GM23338 (cell line): ENCODE measurements around the gene PLRG1. TPM values are rescaled to one million over a fixed set of nuclear protein-coding genes. Genes with fewer than 3 reads are reported as not detected.
A peak's percentile ranks its signal among the peaks of the same experiment; 100 is the strongest.

Source experiments
- ATAC-seq: fragments of 200-7000 bp; cut with Tn5 transposase; 3 replicates; pipeline ENCODE4 v1.9.1; 2020
- DNase-seq: peaks from one replicate; pipeline ENCODE4 v3.0.0-alpha.2; 2015; ENCODE audit warnings: low spot score
- H2AFZ ChIP-seq: fragments of 200-600 bp; sonication (generic); 2 replicates; pipeline ENCODE4 v1.8.0; 2016; ENCODE audit warnings: antibody characterized with exemption, mild to moderate bottlenecking, moderate library complexity
- H3F3A ChIP-seq: fragments of 200-600 bp; sonication (generic); replicated peaks from 2 replicates; pipeline ENCODE4 v1.8.0; 2017; ENCODE audit warnings: antibody characterized with exemption, mixed run types, low read depth
- H3K27ac ChIP-seq: fragments of 200-600 bp; sonication (generic); 2 replicates; pipeline ENCODE4 v1.6.1; 2016; ENCODE audit warnings: low read depth
- H3K27me3 ChIP-seq: fragments of 200-600 bp; sonication (generic); 2 replicates; pipeline ENCODE4 v1.8.0; 2016; ENCODE audit warnings: mild to moderate bottlenecking, mixed run types, moderate library complexity; ENCODE audit not compliant: insufficient read depth
- H3K36me3 ChIP-seq: fragments of 200-600 bp; sonication (generic); 2 replicates; pipeline ENCODE4 v1.8.0; 2016; ENCODE audit warnings: mild to moderate bottlenecking; ENCODE audit not compliant: insufficient read depth
- H3K4me1 ChIP-seq: fragments of 200-600 bp; sonication (generic); 2 replicates; pipeline ENCODE4 v1.8.0; 2016; ENCODE audit warnings: mild to moderate bottlenecking, moderate library complexity; ENCODE audit not compliant: insufficient read depth
- H3K4me2 ChIP-seq: fragments of 200-600 bp; sonication (generic); 2 replicates; pipeline ENCODE4 v1.7.1; 2017; ENCODE audit warnings: mixed run types
- H3K4me3 ChIP-seq: fragments of 200-600 bp; sonication (generic); 2 replicates; pipeline ENCODE4 v1.6.1; 2016; ENCODE audit warnings: mixed run types
- H3K79me2 ChIP-seq: fragments of 200-600 bp; sonication (generic); replicated peaks from 2 replicates; pipeline ENCODE4 v1.8.0; 2017; ENCODE audit warnings: mild to moderate bottlenecking; ENCODE audit not compliant: insufficient read depth
- H3K9me2 ChIP-seq: fragments of 200-600 bp; sonication (generic); 2 replicates; pipeline ENCODE4 v1.8.0; 2017; ENCODE audit not compliant: insufficient read depth
- H4K20me1 ChIP-seq: fragments of 200-600 bp; sonication (generic); replicated peaks from 2 replicates; pipeline ENCODE4 v1.8.0; 2017; ENCODE audit warnings: mild to moderate bottlenecking; ENCODE audit not compliant: insufficient read depth
- H3K27ac Mint-ChIP-seq: 2 replicates; pipeline ENCODE4 v1.8.0; 2020; ENCODE audit warnings: inconsistent platforms, mild to moderate bottlenecking, moderate library complexity, mixed read lengths
- H3K27me3 Mint-ChIP-seq: 3 replicates; pipeline ENCODE4 v1.8.0; 2022; ENCODE audit warnings: low read depth, mild to moderate bottlenecking, moderate library complexity, mixed read lengths, inconsistent platforms; ENCODE audit not compliant: insufficient read depth, poor library complexity
- H3K36me3 Mint-ChIP-seq: 3 replicates; pipeline ENCODE4 v1.8.0; 2021; ENCODE audit warnings: low read depth, mild to moderate bottlenecking, inconsistent platforms, moderate library complexity, mixed read lengths
- H3K4me1 Mint-ChIP-seq: 3 replicates; pipeline ENCODE4 v1.8.0; 2020; ENCODE audit warnings: mild to moderate bottlenecking, inconsistent platforms, mixed read lengths
- H3K4me3 Mint-ChIP-seq: 3 replicates; pipeline ENCODE4 v1.8.0; 2021; ENCODE audit warnings: moderate library complexity, mild to moderate bottlenecking, inconsistent platforms, mixed read lengths
- H3K9me3 Mint-ChIP-seq: 3 replicates; pipeline ENCODE4 v1.8.0; 2020; ENCODE audit warnings: moderate library complexity, mild to moderate bottlenecking, inconsistent platforms, mixed read lengths
- CREB1 ChIP-seq: fragments of 250-450 bp; sonication (Bioruptor Pico); IDR thresholded peaks from 2 replicates; pipeline ENCODE4 v1.5.0; 2020; ENCODE audit warnings: low read depth, mild to moderate bottlenecking, moderate library complexity
- EZH2 ChIP-seq: fragments of 200-600 bp; sonication (generic); IDR thresholded peaks from one replicate; pipeline ENCODE4 v1.8.0; 2017; ENCODE audit warnings: antibody characterized with exemption, mild to moderate bottlenecking, low read depth; ENCODE audit not compliant: unreplicated experiment
- JUNB ChIP-seq: IDR thresholded peaks from one replicate; pipeline ENCODE4 v1.6.1; 2016; ENCODE audit warnings: antibody characterized with exemption; ENCODE audit not compliant: unreplicated experiment
- NANOG ChIP-seq: IDR thresholded peaks from 2 replicates; pipeline ENCODE4 v1.6.1; 2016; ENCODE audit warnings: antibody characterized with exemption, borderline replicate concordance
- POLR2AphosphoS5 ChIP-seq: IDR thresholded peaks from 2 replicates; pipeline ENCODE4 v1.6.1; 2016; ENCODE audit warnings: antibody characterized with exemption, low read depth
- polyA plus RNA-seq: library from polyadenylated mRNA; unstranded; fragments of >200 nt; fragmentation: Nextera tagmentation; extraction: Ambion mirVana; gene quantifications from 2 replicates; pipeline ENCODE4 v1.2.1, GENCODE V29; 2016
- total RNA-seq: library from RNA; depleted of rRNA; stranded (reverse); fragments of >200 nt; shearing (Covaris generic); gene quantifications from 2 replicates; pipeline ENCODE4 v1.2.3, GENCODE V29; 2014
- TF ChIP-seq, protein P1 (sequence below): IDR thresholded peaks from 2 replicates; pipeline ENCODE4 v1.6.1; 2016; ENCODE audit warnings: antibody characterized with exemption
- TF ChIP-seq, protein P2 (sequence below): IDR thresholded peaks from one replicate; pipeline ENCODE4 v1.6.1; 2018; ENCODE audit warnings: antibody characterized with exemption; ENCODE audit not compliant: unreplicated experiment

Gene PLRG1
- total and polyA plus RNA-seq, 2 experiments from 2014 or later, result 77.3 to 82.7 TPM

DNA sequence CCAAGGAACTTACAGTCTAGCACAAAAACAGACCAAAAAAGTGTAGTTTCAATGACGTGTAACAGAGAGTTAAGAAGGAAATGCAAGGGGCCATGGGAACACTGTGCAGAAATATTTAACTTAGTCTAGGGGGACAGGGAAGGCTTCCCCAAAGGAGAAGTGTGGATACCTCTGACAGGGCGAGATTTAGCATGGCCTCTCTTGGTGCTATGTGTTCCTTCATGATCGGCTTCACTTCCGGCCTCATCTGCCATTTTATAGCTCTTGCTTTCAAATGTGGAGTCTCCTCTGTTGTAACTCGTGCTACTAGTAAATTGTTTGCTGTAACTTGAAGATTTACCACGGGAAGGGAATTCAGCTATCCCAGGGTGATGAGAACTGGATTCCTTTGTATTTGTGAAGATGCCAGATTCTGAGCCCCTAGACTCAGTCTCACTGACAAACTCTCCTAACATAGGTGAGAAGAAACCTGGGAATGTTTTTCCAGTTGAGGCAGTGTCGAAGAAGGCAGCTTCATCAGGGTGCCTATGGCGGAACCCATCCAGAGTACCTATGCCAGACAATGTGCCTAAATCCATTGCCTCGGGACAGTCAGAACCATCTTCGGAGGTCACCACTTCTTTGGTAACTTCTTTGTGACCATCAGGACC lies 35.3 kb upstream of the PLRG1 start (continued):
- TF ChIP-seq, protein P1, sequence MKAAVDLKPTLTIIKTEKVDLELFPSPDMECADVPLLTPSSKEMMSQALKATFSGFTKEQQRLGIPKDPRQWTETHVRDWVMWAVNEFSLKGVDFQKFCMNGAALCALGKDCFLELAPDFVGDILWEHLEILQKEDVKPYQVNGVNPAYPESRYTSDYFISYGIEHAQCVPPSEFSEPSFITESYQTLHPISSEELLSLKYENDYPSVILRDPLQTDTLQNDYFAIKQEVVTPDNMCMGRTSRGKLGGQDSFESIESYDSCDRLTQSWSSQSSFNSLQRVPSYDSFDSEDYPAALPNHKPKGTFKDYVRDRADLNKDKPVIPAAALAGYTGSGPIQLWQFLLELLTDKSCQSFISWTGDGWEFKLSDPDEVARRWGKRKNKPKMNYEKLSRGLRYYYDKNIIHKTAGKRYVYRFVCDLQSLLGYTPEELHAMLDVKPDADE, result no peak
- TF ChIP-seq POLR2AphosphoS5 (no peak), NANOG (no peak), EZH2 (no peak), JUNB (no peak)
- TF ChIP-seq, protein P2, sequence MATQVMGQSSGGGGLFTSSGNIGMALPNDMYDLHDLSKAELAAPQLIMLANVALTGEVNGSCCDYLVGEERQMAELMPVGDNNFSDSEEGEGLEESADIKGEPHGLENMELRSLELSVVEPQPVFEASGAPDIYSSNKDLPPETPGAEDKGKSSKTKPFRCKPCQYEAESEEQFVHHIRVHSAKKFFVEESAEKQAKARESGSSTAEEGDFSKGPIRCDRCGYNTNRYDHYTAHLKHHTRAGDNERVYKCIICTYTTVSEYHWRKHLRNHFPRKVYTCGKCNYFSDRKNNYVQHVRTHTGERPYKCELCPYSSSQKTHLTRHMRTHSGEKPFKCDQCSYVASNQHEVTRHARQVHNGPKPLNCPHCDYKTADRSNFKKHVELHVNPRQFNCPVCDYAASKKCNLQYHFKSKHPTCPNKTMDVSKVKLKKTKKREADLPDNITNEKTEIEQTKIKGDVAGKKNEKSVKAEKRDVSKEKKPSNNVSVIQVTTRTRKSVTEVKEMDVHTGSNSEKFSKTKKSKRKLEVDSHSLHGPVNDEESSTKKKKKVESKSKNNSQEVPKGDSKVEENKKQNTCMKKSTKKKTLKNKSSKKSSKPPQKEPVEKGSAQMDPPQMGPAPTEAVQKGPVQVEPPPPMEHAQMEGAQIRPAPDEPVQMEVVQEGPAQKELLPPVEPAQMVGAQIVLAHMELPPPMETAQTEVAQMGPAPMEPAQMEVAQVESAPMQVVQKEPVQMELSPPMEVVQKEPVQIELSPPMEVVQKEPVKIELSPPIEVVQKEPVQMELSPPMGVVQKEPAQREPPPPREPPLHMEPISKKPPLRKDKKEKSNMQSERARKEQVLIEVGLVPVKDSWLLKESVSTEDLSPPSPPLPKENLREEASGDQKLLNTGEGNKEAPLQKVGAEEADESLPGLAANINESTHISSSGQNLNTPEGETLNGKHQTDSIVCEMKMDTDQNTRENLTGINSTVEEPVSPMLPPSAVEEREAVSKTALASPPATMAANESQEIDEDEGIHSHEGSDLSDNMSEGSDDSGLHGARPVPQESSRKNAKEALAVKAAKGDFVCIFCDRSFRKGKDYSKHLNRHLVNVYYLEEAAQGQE, result no peak

DNA sequence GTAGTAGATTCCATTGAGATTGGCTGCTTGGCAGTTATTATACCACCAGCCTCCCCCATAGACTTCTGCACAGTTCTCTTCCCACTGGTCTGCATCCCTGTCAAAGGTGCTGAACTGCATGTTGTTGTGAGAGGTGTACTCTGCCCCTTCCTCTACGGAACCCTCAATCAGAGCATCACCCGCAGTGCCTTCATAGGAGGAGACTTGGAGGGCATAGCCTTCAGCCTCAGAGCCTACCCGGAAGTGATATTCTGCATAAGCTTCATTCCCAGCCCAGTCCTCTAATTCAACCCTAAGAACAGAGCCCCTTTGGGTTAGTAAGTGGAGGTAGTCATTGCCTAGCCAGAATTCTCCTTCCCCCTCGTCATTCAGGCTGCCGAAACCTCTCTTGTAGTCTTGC lies 34.1 kb upstream of the PLRG1 start:
- no peaks in the 10 kb centered on the region for H3F3A ChIP-seq
- Mint-ChIP-seq H3K4me3 (no peak overlapping the region), H3K9me3 (no peaks in the 10 kb centered on the region), H3K4me1 (no peaks in the 10 kb centered on the region; the same call in 2 of the 3 replicates), H3K36me3 (no peaks in the 10 kb centered on the region), H3K27me3 (peaks cover 3% of the 10 kb centered on the region), H3K27ac (no peak overlapping the region)
- H4K20me1 ChIP-seq, result no peaks in the 10 kb centered on the region
- no peaks in the 10 kb centered on the region for H3K4me1 ChIP-seq
- H3K9me2 ChIP-seq, result no peaks in the 10 kb centered on the region; the same call in 1 of the 2 replicates
- H3K27ac ChIP-seq, result no peak overlapping the region
- H3K4me2 ChIP-seq, result no peak overlapping the region
- no peaks in the 10 kb centered on the region for H3K79me2 ChIP-seq
- ATAC-seq (no peak), DNase-seq (no peak)
- peak overlapping the region; percentile 8; the same call in 1 of the 2 replicates for H2AFZ ChIP-seq
- H3K27me3 ChIP-seq, result no peaks in the 10 kb centered on the region
- H3K36me3 ChIP-seq, result no peaks in the 10 kb centered on the region
- TF ChIP-seq EZH2 (no peak), CREB1 (CRISPR knock-in tag) (no peak)
- no peak overlapping the region for H3K4me3 ChIP-seq

DNA sequence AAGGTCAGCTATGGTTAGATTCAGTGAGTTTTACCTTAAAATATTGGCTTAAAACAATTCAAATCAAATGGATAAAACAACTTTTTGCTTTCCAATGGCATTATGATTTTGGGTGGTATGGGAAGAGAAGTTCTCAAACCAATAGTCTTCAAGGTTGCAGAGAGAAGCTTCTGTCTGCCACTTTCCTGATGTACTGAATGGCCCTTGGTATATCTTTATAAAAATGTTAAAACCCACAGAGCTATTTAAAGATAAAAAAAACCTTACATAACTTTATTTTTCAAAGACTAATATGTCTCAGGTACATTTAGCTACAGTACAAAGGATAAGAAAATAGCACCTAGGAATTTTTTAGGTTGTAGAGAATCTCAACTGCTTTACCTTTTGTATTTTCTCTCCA lies 33.5 kb upstream of the PLRG1 start:
- no peaks in the 10 kb centered on the region; the same call in 1 of the 2 replicates for H3K9me2 ChIP-seq
- ATAC-seq (no peak), DNase-seq (no peak)
- no peaks in the 10 kb centered on the region for H3K4me1 ChIP-seq
- H2AFZ ChIP-seq, result no peak overlapping the region
- H3K27me3 ChIP-seq, result no peaks in the 10 kb centered on the region
- H3F3A ChIP-seq, result no peaks in the 10 kb centered on the region
- Mint-ChIP-seq H3K27ac (no peak overlapping the region), H3K36me3 (no peaks in the 10 kb centered on the region), H3K4me3 (no peak overlapping the region), H3K27me3 (peaks cover 3% of the 10 kb centered on the region), H3K9me3 (no peaks in the 10 kb centered on the region), H3K4me1 (no peaks in the 10 kb centered on the region)
- no peak overlapping the region for H3K4me2 ChIP-seq
- no peaks in the 10 kb centered on the region for H3K36me3 ChIP-seq
- H3K79me2 ChIP-seq, result no peaks in the 10 kb centered on the region
- H3K4me3 ChIP-seq, result no peak overlapping the region
- H3K27ac ChIP-seq, result no peak overlapping the region
- H4K20me1 ChIP-seq, result no peaks in the 10 kb centered on the region
- TF ChIP-seq, protein P2, result no peak
